HEK293 (cell line): ENCODE measurements around the gene SF1.
A peak's percentile ranks its signal among the peaks of the same experiment; 100 is the strongest.

ENCODE experiments used
- CTCF ChIA-PET: fragments of 350-600 bp; formaldehyde crosslinking; extraction: SDS; loops from one replicate; lab custom pipeline; 2021; ENCODE audit warnings: antibody characterized with exemption; lab: Yijun Ruan, JAX
- POLR2A ChIA-PET: fragments of 300-600 bp; formaldehyde crosslinking; extraction: SDS; loops from one replicate; lab custom pipeline; 2020; ENCODE audit warnings: antibody characterized with exemption, inconsistent platforms; lab: Yijun Ruan, JAX
- H3K27ac ChIP-seq: fragments of 200-500 bp; sonication (Bioruptor generic); 2 replicates; pipeline ENCODE4 v1.5.1; 2014; ENCODE audit warnings: low read depth, low read length, control low read depth, inconsistent platforms; ENCODE audit errors: extremely low read depth
- H3K36me3 ChIP-seq, 2 experiments: fragments of 200-500 bp in 1 of 2; sonication (Bioruptor generic) in 1 of 2; 1 replicate in 1 of 2; 2 replicates in 1 of 2; pipeline ENCODE4 v1.5.1; 2014 to 2017; ENCODE audit warnings: inconsistent platforms in 2 of 2, low read length in 2 of 2; ENCODE audit not compliant: control insufficient read depth in 2 of 2, insufficient read depth in 1 of 2
- H3K4me1 ChIP-seq: fragments of 200-500 bp; sonication (Bioruptor generic); 2 replicates; pipeline ENCODE4 v1.5.1; 2014; ENCODE audit warnings: mild to moderate bottlenecking, low read length, inconsistent platforms; ENCODE audit not compliant: control insufficient read depth, insufficient read depth
- H3K4me3 ChIP-seq: 2 replicates; pipeline ENCODE4 v1.5.1; 2011; ENCODE audit warnings: low read depth, mild to moderate bottlenecking, control low read depth, low read length, moderate library complexity
- H3K9me3 ChIP-seq: fragments of 200-500 bp; sonication (Bioruptor generic); 2 replicates; pipeline ENCODE4 v1.5.1; 2014; ENCODE audit warnings: low read depth, low read length, inconsistent platforms; ENCODE audit not compliant: control insufficient read depth, insufficient read depth
- GLI2 ChIP-seq: fragments of 450-650 bp; formaldehyde crosslinking; IDR thresholded peaks from 2 replicates; pipeline ENCODE4; 2017; ENCODE audit warnings: missing biosample characterization, missing genetic modification characterization, low read depth, borderline replicate concordance
- MYNN ChIP-seq: fragments of 450-650 bp; formaldehyde crosslinking; IDR thresholded peaks from 2 replicates; pipeline ENCODE4 v1.5.1; 2016; ENCODE audit warnings: missing biosample characterization, missing genetic modification characterization, borderline replicate concordance
- REST ChIP-seq: fragments of 450-650 bp; formaldehyde crosslinking; IDR thresholded peaks from 2 replicates; pipeline ENCODE4 v1.5.1; 2016; ENCODE audit warnings: missing biosample characterization, missing genetic modification characterization
- SETDB1 ChIP-seq: IDR thresholded peaks from one replicate; pipeline ENCODE4 v1.6.1; 2017; ENCODE audit warnings: mild to moderate bottlenecking, low read length, moderate library complexity, mixed read lengths; ENCODE audit not compliant: insufficient read length
- ZBTB1 ChIP-seq: fragments of 450-650 bp; formaldehyde crosslinking; IDR thresholded peaks from 2 replicates; pipeline ENCODE4 v1.5.1; 2016; ENCODE audit warnings: missing biosample characterization, missing genetic modification characterization
- ZFHX2 ChIP-seq: fragments of 450-650 bp; formaldehyde crosslinking; conservative IDR thresholded peaks from 2 replicates; pipeline ENCODE4 v1.5.1; 2016; ENCODE audit warnings: missing biosample characterization, missing genetic modification characterization
- ZFP37 ChIP-seq: fragments of 450-650 bp; formaldehyde crosslinking; IDR thresholded peaks from 2 replicates; pipeline ENCODE4 v1.5.1; 2016; ENCODE audit warnings: missing biosample characterization, missing genetic modification characterization
- ZNF140 ChIP-seq: fragments of 450-650 bp; formaldehyde crosslinking; IDR thresholded peaks from 2 replicates; pipeline ENCODE4 v1.5.1; 2016; ENCODE audit warnings: missing biosample characterization, missing genetic modification characterization
- ZNF155 ChIP-seq: fragments of 450-650 bp; formaldehyde crosslinking; IDR thresholded peaks from 2 replicates; pipeline ENCODE4 v1.5.1; 2016; ENCODE audit warnings: missing biosample characterization, missing genetic modification characterization
- ZNF19 ChIP-seq: fragments of 450-650 bp; formaldehyde crosslinking; IDR thresholded peaks from 2 replicates; pipeline ENCODE4; 2016; ENCODE audit warnings: missing biosample characterization, missing genetic modification characterization, low read depth
- ZNF24 ChIP-seq: fragments of 450-650 bp; formaldehyde crosslinking; IDR thresholded peaks from 2 replicates; pipeline ENCODE4 v1.5.1; 2016; ENCODE audit warnings: missing biosample characterization, missing genetic modification characterization
- ZNF26 ChIP-seq: fragments of 450-650 bp; formaldehyde crosslinking; IDR thresholded peaks from 2 replicates; pipeline ENCODE4 v1.5.1; 2016; ENCODE audit warnings: missing biosample characterization, missing genetic modification characterization
- ZNF280D ChIP-seq: fragments of 450-650 bp; formaldehyde crosslinking; IDR thresholded peaks from 2 replicates; pipeline ENCODE4 v1.5.1; 2016; ENCODE audit warnings: missing biosample characterization, missing genetic modification characterization
- ZNF549 ChIP-seq: fragments of 450-650 bp; IDR thresholded peaks from 2 replicates; pipeline ENCODE4 v1.5.1; 2018; ENCODE audit warnings: missing biosample characterization, missing genetic modification characterization, mild to moderate bottlenecking, inconsistent platforms, moderate library complexity
- ZNF558 ChIP-seq: fragments of 450-650 bp; formaldehyde crosslinking; IDR thresholded peaks from 2 replicates; pipeline ENCODE4 v1.5.1; 2016; ENCODE audit warnings: missing biosample characterization, missing genetic modification characterization
- ZNF623 ChIP-seq: fragments of 450-650 bp; formaldehyde crosslinking; IDR thresholded peaks from 2 replicates; pipeline ENCODE4 v1.5.1; 2016; ENCODE audit warnings: missing biosample characterization, missing genetic modification characterization
- ZNF707 ChIP-seq: fragments of 450-650 bp; formaldehyde crosslinking; IDR thresholded peaks from 2 replicates; pipeline ENCODE4 v1.5.1; 2016; ENCODE audit warnings: missing biosample characterization, missing genetic modification characterization
- ZNF768 ChIP-seq: fragments of 450-650 bp; formaldehyde crosslinking; IDR thresholded peaks from 2 replicates; pipeline ENCODE4 v1.5.1; 2018; ENCODE audit warnings: missing biosample characterization, mild to moderate bottlenecking, missing genetic modification characterization

Gene SF1

GRCh38 chr11:64739871-64740270, 38.5 kb downstream of the SF1 start:
- H3K9me3 ChIP-seq: no peaks in the 10 kb centered on the region
- no peaks in the 10 kb centered on the region for H3K4me1 ChIP-seq
- CTCF ChIA-PET: interaction anchor here (0.6 to 4.6 kb wide), 3 partner anchors 51 to 89 kb away, joined by 3 to 31 read pairs (median 6); no protein-coding TSS in a partner anchor
- no peak overlapping the region for H3K27ac ChIP-seq
- H3K4me3 ChIP-seq: no peak overlapping the region
- TF ChIP-seq ZFP37 (tag by site-specific recombination): no peak
- TF ChIP-seq ZNF140 (tag by site-specific recombination): no peak
- TF ChIP-seq ZFHX2: no peak
- TF ChIP-seq ZNF26 (tag by site-specific recombination): no peak
- TF ChIP-seq GLI2 (tag by site-specific recombination): no peak
- no peak for TF ChIP-seq ZNF623
- no peak for TF ChIP-seq ZNF19 (tag by site-specific recombination)
- no peak for TF ChIP-seq ZNF549 (tag by site-specific recombination)
- no peak for TF ChIP-seq ZNF155 (tag by site-specific recombination)
- no peak for TF ChIP-seq MYNN (tag by site-specific recombination)
- no peak for TF ChIP-seq ZNF280D (tag by site-specific recombination)
- TF ChIP-seq SETDB1: no peak
- TF ChIP-seq ZNF768: no peak
- TF ChIP-seq ZNF24 (tag by site-specific recombination): no peak
- TF ChIP-seq ZNF558: no peak
- TF ChIP-seq ZNF707 (tag by site-specific recombination): no peak
- TF ChIP-seq, all 188 proteins: peak for 0
- no peaks in the 10 kb centered on the region for H3K36me3 ChIP-seq
- POLR2A ChIA-PET: no interaction called here

- ChIA-PET POLR2A (interaction anchor here (0.6 kb wide), 1 partner anchor 15 kb away, joined by 3 read pairs; no protein-coding TSS in a partner anchor), CTCF (interaction anchor here (0.7 to 1.4 kb wide), 2 partner anchors 31 to 48 kb away, joined by 3 to 4 read pairs; no protein-coding TSS in a partner anchor)
- no peaks in the 10 kb centered on the region for H3K9me3 ChIP-seq
- H3K4me1 ChIP-seq: no peaks in the 10 kb centered on the region
- no peak overlapping the region for H3K4me3 ChIP-seq
- H3K27ac ChIP-seq: no peak overlapping the region
- H3K36me3 ChIP-seq: no peaks in the 10 kb centered on the region
- TF ChIP-seq ZBTB1 (no peak), REST (0 out of 2 replicates have a peak, but pooled peaks have one; percentile 21)
Measured at GRCh38 chr11:64736654-64737053, 41.7 kb downstream of the SF1 start.
